Keratinocyte (primary cell): Measurements from ENCODE around the gene AGAP1. TPM values are rescaled to one million over a fixed set of nuclear protein-coding genes. Genes with fewer than 3 reads are reported as not detected.

ENCODE experiments used
- DNase-seq: peaks from one replicate; pipeline ENCODE4 v3.0.0-alpha.2; 2011; ENCODE audit warnings: low read depth, missing footprints, low spot score
- FAIRE-seq: peaks from 2 replicates; lab custom pipeline; 2011; peaks lifted over from hg19 to GRCh38; lab: Jason Lieb, UNC
- H2AFZ ChIP-seq: 2 replicates; pipeline ENCODE4 v1.6.0; 2012; ENCODE audit warnings: low read length, control low read depth, inconsistent platforms; ENCODE audit not compliant: control insufficient read depth
- H3K27ac ChIP-seq: 2 replicates; pipeline ENCODE4 v1.5.1; 2011; ENCODE audit warnings: low read length; ENCODE audit not compliant: control insufficient read depth, insufficient read depth
- H3K27me3 ChIP-seq: 3 replicates; pipeline ENCODE4 v1.6.0; 2011; ENCODE audit warnings: low read length; ENCODE audit not compliant: control insufficient read depth, insufficient read depth; ENCODE audit errors: extremely low read depth
- H3K36me3 ChIP-seq, 2 experiments: 2 replicates in 1 of 2; 3 replicates in 1 of 2; pipeline ENCODE4 v1.5.1; 2011; ENCODE audit warnings: low read length in 2 of 2, mild to moderate bottlenecking in 1 of 2; ENCODE audit not compliant: control insufficient read depth in 2 of 2, insufficient read depth in 2 of 2; ENCODE audit errors: extremely low read depth in 1 of 2
- H3K4me1 ChIP-seq: 3 replicates; pipeline ENCODE4 v1.5.1; 2011; ENCODE audit warnings: low read length; ENCODE audit not compliant: control insufficient read depth, insufficient read depth; ENCODE audit errors: extremely low read depth
- H3K4me2 ChIP-seq: 3 replicates; pipeline ENCODE4 v1.6.0; 2011; ENCODE audit warnings: low read depth, low read length; ENCODE audit not compliant: control insufficient read depth, insufficient read depth; ENCODE audit errors: extremely low read depth
- H3K4me3 ChIP-seq, 3 experiments: fragments of 200-600 bp in 1 of 3; sonication (generic) in 1 of 3; 2 replicates in 2 of 3; 3 replicates in 1 of 3; pipeline ENCODE4 v1.5.1; 2011 to 2016; ENCODE audit warnings: low read length in 3 of 3, mild to moderate bottlenecking in 3 of 3, control low read depth in 2 of 3, inconsistent platforms in 1 of 3, low read depth in 1 of 3, mixed read lengths in 1 of 3, mixed run types in 1 of 3, moderate library complexity in 1 of 3; ENCODE audit not compliant: control insufficient read depth in 2 of 3, insufficient read depth in 2 of 3; ENCODE audit errors: extremely low read depth in 1 of 3
- H3K79me2 ChIP-seq: 2 replicates; pipeline ENCODE4 v1.6.0; 2012; ENCODE audit warnings: low read length; ENCODE audit not compliant: control insufficient read depth, insufficient read depth
- H3K9ac ChIP-seq: 3 replicates; pipeline ENCODE4 v1.6.0; 2011; ENCODE audit warnings: low read length; ENCODE audit not compliant: control insufficient read depth, insufficient read depth; ENCODE audit errors: extremely low read depth
- H3K9me1 ChIP-seq: 3 replicates; pipeline ENCODE4 v1.6.0; 2011; ENCODE audit warnings: low read length; ENCODE audit not compliant: control insufficient read depth, insufficient read depth; ENCODE audit errors: extremely low read depth
- H3K9me3 ChIP-seq: 2 replicates; pipeline ENCODE4 v1.5.1; 2012; ENCODE audit warnings: low read depth, low read length; ENCODE audit not compliant: control insufficient read depth
- H4K20me1 ChIP-seq: 3 replicates; pipeline ENCODE4 v1.6.0; 2011; ENCODE audit warnings: low read length; ENCODE audit not compliant: control insufficient read depth, insufficient read depth; ENCODE audit errors: extremely low read depth
- EZH2 ChIP-seq: IDR thresholded peaks from one replicate; pipeline ENCODE4 v1.6.1; 2012; ENCODE audit warnings: inconsistent platforms, mild to moderate bottlenecking, low read length, moderate library complexity
- dilution Hi-C: fragments of 300-500 bp; cut with MboI; formaldehyde crosslinking; loops from one replicate; pipeline ENCODE4 v1.7.0; 2020; ENCODE audit warnings: low sequenced_read_pairs; ENCODE audit not compliant: extremely low pct_ligation_motif_present
- polyA plus RNA-seq, 5 experiments: library from polyadenylated mRNA; depleted of rRNA in 3 of 5; stranded (reverse) in 3 of 5; stranded (forward) in 1 of 5; unstranded in 1 of 5; fragments of >200 nt; gene quantifications; 1 replicate in 1 of 5; 2 replicates in 3 of 5; 3 replicates in 1 of 5; pipeline versions ENCODE4 v1.2.1 to v1.2.3, GENCODE V29; 2011 to 2012; ENCODE audit warnings: missing spikeins in 2 of 5, low read depth in 1 of 5, low replicate concordance in 1 of 5
- TF ChIP-seq, protein P1 (sequence below), 3 experiments: IDR thresholded peaks in 1 of 3; conservative IDR thresholded peaks in 1 of 3; optimal IDR thresholded peaks in 1 of 3; 2 replicates in 2 of 3; 3 replicates in 1 of 3; pipeline versions ENCODE3 to v1.5.1; 2011; ENCODE audit warnings: low read length in 3 of 3, mild to moderate bottlenecking in 3 of 3, moderate library complexity in 2 of 3, control low read depth in 1 of 3, inconsistent platforms in 1 of 3; ENCODE audit not compliant: insufficient read depth in 2 of 3; ENCODE audit errors: extremely low read depth in 1 of 3

The AGAP1 gene
- polyA plus RNA-seq, 1 donor (not counting 4 experiments of a cell fraction or from before 2014, with no cell fraction given): 12.6 TPM

DNA sequence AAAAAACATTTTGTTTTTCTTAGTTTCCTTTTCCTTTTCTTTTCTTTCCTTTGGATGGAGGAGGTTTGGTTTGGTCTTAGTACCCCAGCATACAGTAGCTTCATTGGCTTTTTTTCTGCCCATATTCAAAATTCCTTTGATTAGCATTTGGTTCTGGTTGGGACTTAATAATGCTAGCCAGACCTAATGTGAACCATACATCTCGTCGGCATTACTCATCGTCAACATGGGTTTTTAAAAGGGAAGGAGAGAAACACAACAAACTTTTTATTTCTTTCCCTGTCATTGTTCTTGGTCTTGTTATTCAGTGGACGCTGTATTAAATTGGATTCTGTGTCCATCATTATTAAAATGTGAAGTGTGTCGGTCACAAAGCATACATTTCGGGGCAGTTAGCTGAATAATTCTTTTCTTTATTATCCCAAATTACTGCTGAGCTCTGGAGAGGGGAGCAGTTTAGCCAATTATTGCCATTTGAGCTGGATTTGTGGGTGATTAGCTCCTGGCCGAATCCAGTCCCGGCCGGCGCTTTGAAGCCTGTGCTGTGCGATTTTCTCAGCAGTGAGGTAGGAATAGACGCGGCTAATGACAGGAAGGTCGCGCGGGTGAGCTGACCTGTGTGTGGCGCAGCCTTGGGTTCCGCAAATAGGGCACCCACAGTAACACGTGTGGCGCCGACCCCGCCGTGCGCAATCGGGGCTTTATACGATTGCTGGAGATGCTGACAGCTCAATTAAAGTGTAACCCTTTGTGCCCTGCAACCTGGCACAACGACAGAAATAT, 371.1 kb downstream of the AGAP1 start:
- FAIRE-seq (no peak), DNase-seq (no peak)
- no peaks in the 10 kb centered on the region for H3K9me3 ChIP-seq
- no peak overlapping the region for H3K27ac ChIP-seq
- H3K4me3 ChIP-seq: no peak overlapping the region
- H3K4me2 ChIP-seq: no peak overlapping the region
- peaks cover 13% of the 10 kb centered on the region for H3K4me1 ChIP-seq
- dilution Hi-C loops: no loop called here
- no peaks in the 10 kb centered on the region for H3K27me3 ChIP-seq
- H2AFZ ChIP-seq: no peak overlapping the region
- no peaks in the 10 kb centered on the region for H3K36me3 ChIP-seq
- H3K9ac ChIP-seq: no peak overlapping the region
- H3K79me2 ChIP-seq: no peaks in the 10 kb centered on the region
- H3K9me1 ChIP-seq: no peaks in the 10 kb centered on the region
- no peaks in the 10 kb centered on the region for H4K20me1 ChIP-seq
- no peak for TF ChIP-seq EZH2
- TF ChIP-seq, protein P1, sequence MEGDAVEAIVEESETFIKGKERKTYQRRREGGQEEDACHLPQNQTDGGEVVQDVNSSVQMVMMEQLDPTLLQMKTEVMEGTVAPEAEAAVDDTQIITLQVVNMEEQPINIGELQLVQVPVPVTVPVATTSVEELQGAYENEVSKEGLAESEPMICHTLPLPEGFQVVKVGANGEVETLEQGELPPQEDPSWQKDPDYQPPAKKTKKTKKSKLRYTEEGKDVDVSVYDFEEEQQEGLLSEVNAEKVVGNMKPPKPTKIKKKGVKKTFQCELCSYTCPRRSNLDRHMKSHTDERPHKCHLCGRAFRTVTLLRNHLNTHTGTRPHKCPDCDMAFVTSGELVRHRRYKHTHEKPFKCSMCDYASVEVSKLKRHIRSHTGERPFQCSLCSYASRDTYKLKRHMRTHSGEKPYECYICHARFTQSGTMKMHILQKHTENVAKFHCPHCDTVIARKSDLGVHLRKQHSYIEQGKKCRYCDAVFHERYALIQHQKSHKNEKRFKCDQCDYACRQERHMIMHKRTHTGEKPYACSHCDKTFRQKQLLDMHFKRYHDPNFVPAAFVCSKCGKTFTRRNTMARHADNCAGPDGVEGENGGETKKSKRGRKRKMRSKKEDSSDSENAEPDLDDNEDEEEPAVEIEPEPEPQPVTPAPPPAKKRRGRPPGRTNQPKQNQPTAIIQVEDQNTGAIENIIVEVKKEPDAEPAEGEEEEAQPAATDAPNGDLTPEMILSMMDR (optimal IDR thresholded peaks at IDR 0.05 in 1 of 3, IDR thresholded peaks at IDR 0.05 in 1 of 3, conservative IDR thresholded peaks at IDR 0.05 in 1 of 3; ENCODE audit: extremely low read depth in 1 of 3, insufficient read depth in 2 of 3, low read length in 3 of 3): no peak

- Histone ChIP-seq H3K4me2 (no peak overlapping the region), H3K4me3 (no peak overlapping the region), H3K9me1 (no peaks in the 10 kb centered on the region), H3K9ac (no peak overlapping the region), H3K79me2 (no peaks in the 10 kb centered on the region), H3K27me3 (no peaks in the 10 kb centered on the region), H2AFZ (no peak overlapping the region), H3K4me1 (peaks cover 2% of the 10 kb centered on the region), H4K20me1 (no peaks in the 10 kb centered on the region), H3K36me3 (no peaks in the 10 kb centered on the region), H3K27ac (no peak overlapping the region), H3K9me3 (peaks cover 3% of the 10 kb centered on the region)
- FAIRE-seq (no peak), DNase-seq (no peak)
- dilution Hi-C loops: no loop called here
- TF ChIP-seq, protein P1 (optimal IDR thresholded peaks at IDR 0.05 in 1 of 3, IDR thresholded peaks at IDR 0.05 in 1 of 3, conservative IDR thresholded peaks at IDR 0.05 in 1 of 3; ENCODE audit: extremely low read depth in 1 of 3, insufficient read depth in 2 of 3, low read length in 3 of 3): no peak
- no peak for TF ChIP-seq EZH2
These were observed 372.5 kb downstream of the AGAP1 start for GRCh38 chr2:235866373-235866772.
